HL-60 (cell line): Measurements from ENCODE around the gene PRDM8.

Experiments used
- DNase-seq, 2 experiments: peaks; one replicate each; pipeline ENCODE4 v3.0.0-alpha.2; 2010 to 2020; ENCODE audit warnings: low read depth in 1 of 2, low spot score in 1 of 2
- H3K27ac ChIP-seq: fragments of 250-450 bp; sonication (Bioruptor Pico); replicated peaks from 2 replicates; pipeline ENCODE4 v1.5.1; 2020; ENCODE audit warnings: mild to moderate bottlenecking, moderate library complexity
- H3K27me3 ChIP-seq: fragments of 250-450 bp; sonication (Bioruptor Pico); 2 replicates; pipeline ENCODE4 v1.5.1; 2021; ENCODE audit warnings: mild to moderate bottlenecking, moderate library complexity; ENCODE audit not compliant: insufficient read depth, poor library complexity, severe bottlenecking
- H3K4me3 ChIP-seq: replicated peaks from 2 replicates; pipeline ENCODE4 v1.5.1; 2011; ENCODE audit warnings: mild to moderate bottlenecking, control low read depth, low read length; ENCODE audit not compliant: insufficient read depth
- GABPA ChIP-seq: IDR thresholded peaks from 2 replicates; pipeline ENCODE4 v1.6.1; 2012; ENCODE audit warnings: low read depth
- POLR2AphosphoS5 ChIP-seq: IDR thresholded peaks from 2 replicates; pipeline ENCODE4 v1.6.1; 2012; ENCODE audit warnings: low read depth
- SPI1 ChIP-seq: IDR thresholded peaks from 2 replicates; pipeline ENCODE4 v1.6.1; 2012; ENCODE audit warnings: low read depth, mild to moderate bottlenecking, borderline replicate concordance
- TF ChIP-seq, protein P1 (sequence below): IDR thresholded peaks from 2 replicates; pipeline ENCODE4 v1.6.1; 2012; ENCODE audit warnings: low read depth; ENCODE audit not compliant: insufficient replicate concordance
- TF ChIP-seq, protein P2 (sequence below): IDR thresholded peaks from one replicate; pipeline ENCODE4 v1.5.1; 2011; ENCODE audit warnings: low read length, control low read depth, inconsistent platforms; ENCODE audit not compliant: insufficient read depth

Gene PRDM8

DNA sequence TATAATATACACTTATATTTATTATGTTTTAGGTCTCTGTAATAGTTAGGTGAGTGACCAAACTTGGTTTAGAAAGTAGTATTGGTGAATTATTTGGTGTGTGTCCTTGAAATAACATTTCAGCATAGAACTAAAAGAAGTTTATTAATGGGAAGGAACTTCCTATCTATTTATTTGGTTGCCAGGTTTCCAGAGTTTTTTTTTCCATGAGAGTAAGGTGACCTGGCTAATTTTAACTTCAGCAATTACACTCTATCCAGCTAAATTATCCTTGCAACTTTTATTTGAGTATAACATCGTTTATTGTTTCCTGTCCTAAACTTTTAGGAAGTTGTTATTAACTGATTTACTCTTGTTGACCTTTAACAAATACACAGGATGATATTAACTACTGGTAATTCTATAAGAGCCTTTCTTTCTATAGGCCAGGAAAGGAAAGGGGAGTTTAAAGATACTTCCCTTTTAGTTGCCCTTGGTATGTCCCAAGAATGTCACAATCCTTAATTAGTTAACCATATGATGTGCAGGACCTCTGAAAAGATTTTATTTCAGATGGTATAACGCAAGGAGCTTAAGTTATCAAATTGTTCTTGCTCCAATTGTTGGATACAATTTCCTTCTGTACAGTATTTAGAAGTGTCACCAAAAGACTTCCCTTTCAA is 18.9 kb downstream of the PRDM8 start:
- Histone ChIP-seq H3K4me3 (no peak overlapping the region), H3K27me3 (peaks cover 6% of the 10 kb centered on the region), H3K27ac (no peak overlapping the region)
- TF ChIP-seq POLR2AphosphoS5 = no peak
- TF ChIP-seq, protein P1, sequence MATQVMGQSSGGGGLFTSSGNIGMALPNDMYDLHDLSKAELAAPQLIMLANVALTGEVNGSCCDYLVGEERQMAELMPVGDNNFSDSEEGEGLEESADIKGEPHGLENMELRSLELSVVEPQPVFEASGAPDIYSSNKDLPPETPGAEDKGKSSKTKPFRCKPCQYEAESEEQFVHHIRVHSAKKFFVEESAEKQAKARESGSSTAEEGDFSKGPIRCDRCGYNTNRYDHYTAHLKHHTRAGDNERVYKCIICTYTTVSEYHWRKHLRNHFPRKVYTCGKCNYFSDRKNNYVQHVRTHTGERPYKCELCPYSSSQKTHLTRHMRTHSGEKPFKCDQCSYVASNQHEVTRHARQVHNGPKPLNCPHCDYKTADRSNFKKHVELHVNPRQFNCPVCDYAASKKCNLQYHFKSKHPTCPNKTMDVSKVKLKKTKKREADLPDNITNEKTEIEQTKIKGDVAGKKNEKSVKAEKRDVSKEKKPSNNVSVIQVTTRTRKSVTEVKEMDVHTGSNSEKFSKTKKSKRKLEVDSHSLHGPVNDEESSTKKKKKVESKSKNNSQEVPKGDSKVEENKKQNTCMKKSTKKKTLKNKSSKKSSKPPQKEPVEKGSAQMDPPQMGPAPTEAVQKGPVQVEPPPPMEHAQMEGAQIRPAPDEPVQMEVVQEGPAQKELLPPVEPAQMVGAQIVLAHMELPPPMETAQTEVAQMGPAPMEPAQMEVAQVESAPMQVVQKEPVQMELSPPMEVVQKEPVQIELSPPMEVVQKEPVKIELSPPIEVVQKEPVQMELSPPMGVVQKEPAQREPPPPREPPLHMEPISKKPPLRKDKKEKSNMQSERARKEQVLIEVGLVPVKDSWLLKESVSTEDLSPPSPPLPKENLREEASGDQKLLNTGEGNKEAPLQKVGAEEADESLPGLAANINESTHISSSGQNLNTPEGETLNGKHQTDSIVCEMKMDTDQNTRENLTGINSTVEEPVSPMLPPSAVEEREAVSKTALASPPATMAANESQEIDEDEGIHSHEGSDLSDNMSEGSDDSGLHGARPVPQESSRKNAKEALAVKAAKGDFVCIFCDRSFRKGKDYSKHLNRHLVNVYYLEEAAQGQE = no peak
- TF ChIP-seq SPI1 = no peak
- TF ChIP-seq GABPA = no peak
- TF ChIP-seq, protein P2, sequence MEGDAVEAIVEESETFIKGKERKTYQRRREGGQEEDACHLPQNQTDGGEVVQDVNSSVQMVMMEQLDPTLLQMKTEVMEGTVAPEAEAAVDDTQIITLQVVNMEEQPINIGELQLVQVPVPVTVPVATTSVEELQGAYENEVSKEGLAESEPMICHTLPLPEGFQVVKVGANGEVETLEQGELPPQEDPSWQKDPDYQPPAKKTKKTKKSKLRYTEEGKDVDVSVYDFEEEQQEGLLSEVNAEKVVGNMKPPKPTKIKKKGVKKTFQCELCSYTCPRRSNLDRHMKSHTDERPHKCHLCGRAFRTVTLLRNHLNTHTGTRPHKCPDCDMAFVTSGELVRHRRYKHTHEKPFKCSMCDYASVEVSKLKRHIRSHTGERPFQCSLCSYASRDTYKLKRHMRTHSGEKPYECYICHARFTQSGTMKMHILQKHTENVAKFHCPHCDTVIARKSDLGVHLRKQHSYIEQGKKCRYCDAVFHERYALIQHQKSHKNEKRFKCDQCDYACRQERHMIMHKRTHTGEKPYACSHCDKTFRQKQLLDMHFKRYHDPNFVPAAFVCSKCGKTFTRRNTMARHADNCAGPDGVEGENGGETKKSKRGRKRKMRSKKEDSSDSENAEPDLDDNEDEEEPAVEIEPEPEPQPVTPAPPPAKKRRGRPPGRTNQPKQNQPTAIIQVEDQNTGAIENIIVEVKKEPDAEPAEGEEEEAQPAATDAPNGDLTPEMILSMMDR = no peak
- peak in 1 of 2 experiments; percentile 19 for DNase-seq

DNA sequence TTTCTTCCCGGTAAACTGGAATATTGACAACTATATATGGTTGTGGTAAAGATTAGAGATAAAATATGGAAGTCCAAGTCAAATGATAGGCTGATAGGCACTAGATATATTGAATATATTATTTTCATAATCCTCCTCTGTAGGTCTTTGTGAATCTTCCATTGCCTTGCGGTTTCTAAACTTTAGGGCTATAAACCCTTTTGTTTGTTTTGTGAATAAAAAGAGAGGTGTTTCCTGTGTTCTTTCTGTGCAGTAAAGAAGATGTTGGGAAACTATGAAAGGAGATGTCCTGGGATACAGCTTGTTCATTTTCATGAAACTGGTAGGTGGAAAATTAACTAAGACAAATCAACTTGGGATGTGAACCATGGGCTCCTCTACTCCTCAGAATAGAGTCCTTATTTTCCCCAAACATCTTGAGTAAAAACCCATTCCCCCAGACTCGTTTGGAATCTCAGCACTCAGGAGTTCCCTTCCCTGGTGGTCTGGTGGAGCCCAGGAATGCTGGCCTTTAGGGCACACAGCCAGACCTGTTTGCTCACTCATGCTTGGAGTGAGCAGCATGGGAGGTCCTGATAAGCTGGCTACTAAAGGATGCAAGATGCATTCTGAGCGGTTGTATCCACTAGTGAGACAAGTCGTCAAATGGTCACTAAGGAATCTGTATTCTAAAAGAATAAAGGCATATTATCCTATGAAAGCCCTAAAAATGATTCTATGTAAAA is 22.2 kb downstream of the PRDM8 start:
- no peak for DNase-seq
- TF ChIP-seq, protein P2 = no peak
- TF ChIP-seq, protein P1 = no peak
- no peak for TF ChIP-seq POLR2AphosphoS5
- TF ChIP-seq SPI1 = no peak
- TF ChIP-seq GABPA = no peak
- no peak overlapping the region for H3K4me3 ChIP-seq
- peaks cover 6% of the 10 kb centered on the region for H3K27me3 ChIP-seq
- no peak overlapping the region for H3K27ac ChIP-seq

DNA sequence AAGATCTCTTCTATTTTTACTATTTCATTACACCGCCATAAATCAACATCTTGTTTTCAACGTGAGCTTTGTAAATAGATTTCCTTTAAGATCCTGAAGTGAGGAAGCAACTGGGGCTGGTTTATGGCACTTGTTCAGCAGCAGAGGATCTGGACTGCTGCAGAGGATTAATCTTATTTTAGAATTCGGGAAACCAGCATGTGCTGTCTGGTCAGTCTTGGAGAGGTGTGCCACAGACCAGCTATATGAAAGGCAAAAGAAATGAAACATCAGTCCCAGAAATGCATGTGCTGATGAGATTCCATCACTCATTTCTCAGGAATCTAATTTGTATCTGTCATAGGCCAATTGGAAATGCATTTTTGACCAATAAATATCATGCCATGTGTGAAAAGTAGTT is 23.4 kb downstream of the PRDM8 start:
- no peak for DNase-seq
- Histone ChIP-seq H3K27me3 (peaks cover 8% of the 10 kb centered on the region), H3K4me3 (no peak overlapping the region), H3K27ac (no peak overlapping the region)
- TF ChIP-seq POLR2AphosphoS5 (no peak), GABPA (no peak), SPI1 (no peak)
- TF ChIP-seq, protein P2 = no peak
